A549 (cell line): ENCODE data around the gene MARCHF6. TPM values are rescaled to one million over a fixed set of nuclear protein-coding genes. Genes with fewer than 3 reads are reported as not detected.

ENCODE experiments used
- ATAC-seq, 2 experiments: fragments of 200-7000 bp in 1 of 2; fragments of >200 bp in 1 of 2; cut with Nextera tagmentation in 1 of 2; cut with Tn5 transposase in 1 of 2; 3 replicates each; pipeline versions ENCODE4 v1.8.0 to v1.9.1; 2018 to 2020; ENCODE audit warnings: mild to moderate bottlenecking in 1 of 2, moderate library complexity in 1 of 2
- CTCF ChIA-PET: fragments of 300-600 bp; sonication (Branson Sonifier 250); formaldehyde crosslinking; extraction: SDS; loops from one replicate; lab custom pipeline; 2021; ENCODE audit warnings: antibody characterized with exemption, inconsistent platforms; lab: Yijun Ruan, JAX
- POLR2A ChIA-PET: fragments of 350-600 bp; formaldehyde crosslinking; extraction: SDS; loops from one replicate; lab custom pipeline; 2021; ENCODE audit warnings: antibody characterized with exemption, inconsistent platforms; lab: Yijun Ruan, JAX
- DNase-seq, 2 experiments: peaks; one replicate each; pipeline versions ENCODE4 v3.0.0 to v3.0.0-alpha.2; 2011 to 2016; ENCODE audit warnings: low read depth in 1 of 2, low spot score in 1 of 2
- FAIRE-seq: peaks from 2 replicates; lab custom pipeline; 2011; peaks lifted over from hg19 to GRCh38; lab: Jason Lieb, UNC
- H3K27ac ChIP-seq, 2 experiments: fragments of >200 bp; sonication (Bioruptor Twin); formaldehyde crosslinking; 3 replicates each; pipeline ENCODE4 v1.5.1; 2016 to 2017
- H3K4me1 ChIP-seq: fragments of >200 bp; sonication (Bioruptor Twin); formaldehyde crosslinking; 3 replicates; pipeline ENCODE4 v1.6.1; 2016
- H3K4me2 ChIP-seq: fragments of >200 bp; sonication (Bioruptor Twin); formaldehyde crosslinking; 3 replicates; pipeline ENCODE4 v1.6.1; 2016
- H3K4me3 ChIP-seq: fragments of >200 bp; sonication (Bioruptor Twin); formaldehyde crosslinking; 3 replicates; pipeline ENCODE4 v1.5.1; 2016
- H3K9me3 ChIP-seq: fragments of >200 bp; sonication (Bioruptor Twin); formaldehyde crosslinking; 3 replicates; pipeline ENCODE4 v1.6.1; 2016
- BHLHE40 ChIP-seq: IDR thresholded peaks from 2 replicates; pipeline ENCODE4 v1.6.1; 2012; ENCODE audit warnings: low read depth, low read length, inconsistent platforms
- CBX8 ChIP-seq: fragments of 200-600 bp; sonication (generic); IDR thresholded peaks from 2 replicates; pipeline ENCODE4 v1.6.1; 2016
- CHD2 ChIP-seq: fragments of 150-350 bp; IDR thresholded peaks from 2 replicates; pipeline ENCODE4 v1.6.1; 2014; ENCODE audit warnings: low read length; ENCODE audit not compliant: partially characterized antibody
- EHMT2 ChIP-seq: fragments of 200-600 bp; sonication (generic); IDR thresholded peaks from 2 replicates; pipeline ENCODE4 v1.6.1; 2016; ENCODE audit warnings: antibody characterized with exemption, low read depth, mild to moderate bottlenecking, moderate library complexity
- EP300 ChIP-seq, 2 experiments: fragments of >200 bp; sonication (Bioruptor Twin); formaldehyde crosslinking; IDR thresholded peaks; 2 replicates in 1 of 2; 3 replicates in 1 of 2; pipeline ENCODE4 v1.6.1; 2016 to 2017
- ESRRA ChIP-seq: fragments of 150-350 bp; IDR thresholded peaks from 2 replicates; pipeline ENCODE4 v1.6.1; 2014; ENCODE audit warnings: mild to moderate bottlenecking, low read length, borderline replicate concordance
- FOSL2 ChIP-seq, 2 experiments: fragments of 450-650 bp in 1 of 2; fragments of >200 bp in 1 of 2; sonication (Bioruptor Twin) in 1 of 2; formaldehyde crosslinking; IDR thresholded peaks; 2 replicates each; pipeline versions ENCODE4 v1.5.0 to v1.6.1; 2016 to 2020; ENCODE audit warnings: mild to moderate bottlenecking in 1 of 2, moderate library complexity in 1 of 2
- JUN ChIP-seq, 2 experiments: fragments of >200 bp; sonication (Bioruptor Twin); formaldehyde crosslinking; IDR thresholded peaks; 2 replicates in 1 of 2; 3 replicates in 1 of 2; pipeline ENCODE4 v1.6.1; 2016 to 2017
- KDM1A ChIP-seq: fragments of 200-600 bp; sonication (generic); IDR thresholded peaks from 2 replicates; pipeline ENCODE4 v1.6.1; 2016; ENCODE audit warnings: low read depth, mild to moderate bottlenecking
- MAZ ChIP-seq: fragments of 150-350 bp; IDR thresholded peaks from 2 replicates; pipeline ENCODE4 v1.6.1; 2014; ENCODE audit warnings: antibody characterized with exemption, low read depth, low read length, borderline replicate concordance
- MYC ChIP-seq: IDR thresholded peaks from 2 replicates; pipeline ENCODE4 v1.6.1; 2012; ENCODE audit warnings: mild to moderate bottlenecking, inconsistent platforms, low read length, improper control_type of control experiment, borderline replicate concordance
- PHF8 ChIP-seq: fragments of 200-600 bp; sonication (generic); IDR thresholded peaks from 2 replicates; pipeline ENCODE4 v1.6.1; 2016; ENCODE audit warnings: low read depth, mild to moderate bottlenecking, antibody characterized with exemption, moderate library complexity, borderline replicate concordance
- POLR2A ChIP-seq: IDR thresholded peaks from 2 replicates; pipeline ENCODE4 v1.6.1; 2012; ENCODE audit warnings: mild to moderate bottlenecking, low read length
- POLR2AphosphoS2 ChIP-seq: conservative IDR thresholded peaks from 2 replicates; pipeline ENCODE4 v1.6.1; 2012; ENCODE audit warnings: low read length, improper control_type of control experiment, inconsistent platforms
- RARB ChIP-seq: fragments of 250-450 bp; sonication (Bioruptor Pico); IDR thresholded peaks from 2 replicates; pipeline ENCODE4 v1.8.0; 2021; ENCODE audit warnings: mild to moderate bottlenecking, moderate library complexity
- RFX5 ChIP-seq: fragments of 450-650 bp; IDR thresholded peaks from 2 replicates; pipeline ENCODE4 v1.7.1; 2014; ENCODE audit warnings: antibody characterized with exemption, mild to moderate bottlenecking, moderate library complexity
- RNF2 ChIP-seq: fragments of 200-600 bp; sonication (generic); IDR thresholded peaks from 2 replicates; pipeline ENCODE4 v1.6.1; 2016; ENCODE audit warnings: low read depth, mild to moderate bottlenecking, antibody characterized with exemption, moderate library complexity, borderline replicate concordance
- TP53 ChIP-seq: fragments of 250-450 bp; sonication (Bioruptor Pico); IDR thresholded peaks from 2 replicates; pipeline ENCODE4 v1.5.0; 2021; ENCODE audit warnings: mild to moderate bottlenecking, moderate library complexity
- ZC3H11A ChIP-seq: fragments of 450-650 bp; IDR thresholded peaks from 2 replicates; pipeline ENCODE4 v1.6.1; 2014; ENCODE audit warnings: antibody characterized with exemption, mild to moderate bottlenecking
- ZFP36 ChIP-seq: fragments of 450-650 bp; IDR thresholded peaks from 2 replicates; pipeline ENCODE4 v1.6.1; 2014; ENCODE audit warnings: borderline replicate concordance; ENCODE audit not compliant: partially characterized antibody
- ZSCAN20 ChIP-seq: fragments of 250-450 bp; sonication (Bioruptor Pico); IDR thresholded peaks from 2 replicates; pipeline ENCODE4 v1.8.0; 2022; ENCODE audit warnings: mild to moderate bottlenecking, moderate library complexity
- WGBS: methylation state at CpG from one replicate; pipeline ENCODE4 v1.1.6; 2017; ENCODE audit errors: missing lambda C conversion rate; 5-methylcytosine and 5-hydroxymethylcytosine counted together
- polyA plus RNA-seq, 4 experiments: library from polyadenylated mRNA; depleted of rRNA in 3 of 4; stranded (reverse); fragments of >200 nt; fragmentation: RNase III in 1 of 4; extraction: RNeasy Plus Mini Kit Qiagen cat#74134 plus additional on column Dnase treatment in 1 of 4; gene quantifications; 2 replicates in 3 of 4; 3 replicates in 1 of 4; pipeline ENCODE4 v1.2.3, GENCODE V29; 2011 to 2017
- TF ChIP-seq, protein P1 (sequence below): fragments of >200 bp; sonication (Bioruptor Twin); formaldehyde crosslinking; IDR thresholded peaks from 3 replicates; pipeline ENCODE4 v1.5.1; 2016
- TF ChIP-seq, protein P2 (sequence below): fragments of >200 bp; sonication (Bioruptor Twin); formaldehyde crosslinking; IDR thresholded peaks from 3 replicates; pipeline ENCODE4 v1.6.1; 2016
- TF ChIP-seq, protein P3 (sequence below): IDR thresholded peaks from 2 replicates; pipeline ENCODE4 v1.6.1; 2012
- TF ChIP-seq, protein P4 (sequence below): fragments of 200-600 bp; sonication (generic); IDR thresholded peaks from 2 replicates; pipeline ENCODE4 v1.6.1; 2016; ENCODE audit warnings: antibody characterized with exemption, mild to moderate bottlenecking, moderate library complexity
- TF ChIP-seq, protein P5 (sequence below): fragments of 450-650 bp; IDR thresholded peaks from 2 replicates; pipeline ENCODE4 v1.6.1; 2014; ENCODE audit warnings: antibody characterized with exemption
- TF ChIP-seq, protein P6 (sequence below): IDR thresholded peaks from 2 replicates; pipeline ENCODE4 v1.6.1; 2012

The MARCHF6 gene
- polyA plus RNA-seq, 2 of the 4 experiments (the other 2 are of a cell fraction): 48.7 to 119 TPM

DNA sequence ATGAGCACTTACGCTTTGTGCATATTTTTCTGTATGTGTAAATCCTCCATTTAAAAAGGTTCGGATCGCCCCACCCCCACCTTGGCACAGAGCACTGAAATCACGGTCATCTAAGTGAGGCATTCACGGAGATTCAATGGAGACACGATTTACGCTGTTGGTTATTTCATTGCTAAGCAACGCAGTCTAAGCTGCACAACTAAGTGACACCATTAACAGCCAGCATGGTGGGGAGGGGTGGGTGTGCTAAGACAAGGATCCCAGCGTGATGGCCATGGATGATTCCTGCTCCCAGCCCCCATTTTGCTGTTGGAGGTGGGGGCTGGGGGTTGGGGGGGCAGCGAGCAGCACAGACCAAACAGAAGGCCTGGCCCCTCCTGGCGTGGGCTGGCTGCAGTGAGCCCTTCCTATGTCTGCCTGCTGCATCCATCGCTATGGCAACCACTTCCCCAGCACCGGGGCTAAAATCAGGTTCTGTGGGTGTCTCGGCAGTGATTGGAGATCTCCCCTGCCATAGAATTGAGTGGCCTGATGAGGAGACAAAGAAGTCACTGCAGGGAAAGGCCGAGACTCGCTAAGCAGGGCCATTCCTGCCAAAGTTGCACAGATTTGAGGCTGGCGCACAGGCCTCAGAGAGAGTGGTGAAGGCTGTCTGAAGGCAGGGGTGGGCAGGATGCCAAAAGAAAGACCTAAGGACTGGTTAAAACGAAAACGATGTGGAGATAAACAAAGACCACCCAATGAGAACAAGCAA lies 14.3 kb upstream of the MARCHF6 start:
- TF ChIP-seq ESRRA (no peak), ZFP36 (no peak), CHD2 (no peak), FOSL2 (IDR thresholded peaks at IDR 0.05) (no peak), FOSL2 (CRISPR knock-in tag; IDR thresholded peaks at IDR 0.05) (no peak), RFX5 (no peak), RARB (no peak), POLR2A (no peak), EHMT2 (no peak), CBX8 (no peak)
- TF ChIP-seq, protein P1, sequence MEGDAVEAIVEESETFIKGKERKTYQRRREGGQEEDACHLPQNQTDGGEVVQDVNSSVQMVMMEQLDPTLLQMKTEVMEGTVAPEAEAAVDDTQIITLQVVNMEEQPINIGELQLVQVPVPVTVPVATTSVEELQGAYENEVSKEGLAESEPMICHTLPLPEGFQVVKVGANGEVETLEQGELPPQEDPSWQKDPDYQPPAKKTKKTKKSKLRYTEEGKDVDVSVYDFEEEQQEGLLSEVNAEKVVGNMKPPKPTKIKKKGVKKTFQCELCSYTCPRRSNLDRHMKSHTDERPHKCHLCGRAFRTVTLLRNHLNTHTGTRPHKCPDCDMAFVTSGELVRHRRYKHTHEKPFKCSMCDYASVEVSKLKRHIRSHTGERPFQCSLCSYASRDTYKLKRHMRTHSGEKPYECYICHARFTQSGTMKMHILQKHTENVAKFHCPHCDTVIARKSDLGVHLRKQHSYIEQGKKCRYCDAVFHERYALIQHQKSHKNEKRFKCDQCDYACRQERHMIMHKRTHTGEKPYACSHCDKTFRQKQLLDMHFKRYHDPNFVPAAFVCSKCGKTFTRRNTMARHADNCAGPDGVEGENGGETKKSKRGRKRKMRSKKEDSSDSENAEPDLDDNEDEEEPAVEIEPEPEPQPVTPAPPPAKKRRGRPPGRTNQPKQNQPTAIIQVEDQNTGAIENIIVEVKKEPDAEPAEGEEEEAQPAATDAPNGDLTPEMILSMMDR: no peak
- TF ChIP-seq, protein P2, sequence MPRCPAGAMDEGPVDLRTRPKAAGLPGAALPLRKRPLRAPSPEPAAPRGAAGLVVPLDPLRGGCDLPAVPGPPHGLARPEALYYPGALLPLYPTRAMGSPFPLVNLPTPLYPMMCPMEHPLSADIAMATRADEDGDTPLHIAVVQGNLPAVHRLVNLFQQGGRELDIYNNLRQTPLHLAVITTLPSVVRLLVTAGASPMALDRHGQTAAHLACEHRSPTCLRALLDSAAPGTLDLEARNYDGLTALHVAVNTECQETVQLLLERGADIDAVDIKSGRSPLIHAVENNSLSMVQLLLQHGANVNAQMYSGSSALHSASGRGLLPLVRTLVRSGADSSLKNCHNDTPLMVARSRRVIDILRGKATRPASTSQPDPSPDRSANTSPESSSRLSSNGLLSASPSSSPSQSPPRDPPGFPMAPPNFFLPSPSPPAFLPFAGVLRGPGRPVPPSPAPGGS: no peak
- TF ChIP-seq, protein P3, sequence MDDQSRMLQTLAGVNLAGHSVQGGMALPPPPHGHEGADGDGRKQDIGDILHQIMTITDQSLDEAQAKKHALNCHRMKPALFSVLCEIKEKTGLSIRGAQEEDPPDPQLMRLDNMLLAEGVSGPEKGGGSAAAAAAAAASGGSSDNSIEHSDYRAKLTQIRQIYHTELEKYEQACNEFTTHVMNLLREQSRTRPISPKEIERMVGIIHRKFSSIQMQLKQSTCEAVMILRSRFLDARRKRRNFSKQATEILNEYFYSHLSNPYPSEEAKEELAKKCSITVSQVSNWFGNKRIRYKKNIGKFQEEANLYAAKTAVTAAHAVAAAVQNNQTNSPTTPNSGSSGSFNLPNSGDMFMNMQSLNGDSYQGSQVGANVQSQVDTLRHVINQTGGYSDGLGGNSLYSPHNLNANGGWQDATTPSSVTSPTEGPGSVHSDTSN: no peak
- DNase-seq (no peak), ATAC-seq (no peak), FAIRE-seq (no peak)
- Histone ChIP-seq H3K27ac (no peak overlapping the region), H3K9me3 (no peaks in the 10 kb centered on the region), H3K4me1 (0 out of 3 replicates have a peak, but pooled peaks cover under 1% of the 10 kb centered on the region), H3K4me3 (no peak overlapping the region), H3K4me2 (no peak overlapping the region)
- ChIA-PET POLR2A (no interaction called here), CTCF (interaction anchor here (1.1 kb wide), 2 partner anchors 8 to 85 kb away, joined by 3 read pairs; no protein-coding TSS in a partner anchor)
- WGBS: 71% methylated on average over 17 of the region's 19 CpGs

DNA sequence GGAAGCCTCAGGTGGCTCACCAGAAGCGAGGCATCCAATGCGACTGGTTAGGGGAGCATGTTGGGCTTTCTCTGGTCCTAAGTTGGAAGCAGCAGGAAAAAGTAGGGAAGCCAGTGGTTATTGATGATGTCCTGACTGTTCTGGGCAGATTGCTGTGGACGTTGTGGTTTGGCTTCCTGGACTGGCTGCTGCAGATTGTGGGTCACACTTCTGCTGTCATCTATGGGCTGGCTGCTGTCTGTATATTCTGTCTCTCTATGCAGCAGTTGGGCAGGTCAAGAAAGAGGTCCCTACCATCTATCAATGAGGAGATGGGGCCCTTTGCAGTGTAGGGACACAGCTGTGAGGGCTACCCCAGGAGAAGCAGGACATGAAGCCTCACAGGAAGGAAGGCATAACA lies 13.5 kb upstream of the MARCHF6 start:
- 85% methylated on average over 3 of the region's 3 CpGs for WGBS
- Histone ChIP-seq H3K4me2 (no peak overlapping the region), H3K27ac (no peak overlapping the region), H3K4me1 (no peaks in the 10 kb centered on the region), H3K9me3 (no peaks in the 10 kb centered on the region), H3K4me3 (no peak overlapping the region)
- ATAC-seq (no peak), DNase-seq (no peak), FAIRE-seq (no peak)
- CTCF ChIA-PET: interaction anchor here (1.1 kb wide), 1 partner anchor 9 kb away, joined by 3 read pairs; no protein-coding TSS in a partner anchor
- POLR2A ChIA-PET: no interaction called here
- no peak for TF ChIP-seq EP300 (IDR thresholded peaks at IDR 0.05)
- TF ChIP-seq JUN (IDR thresholded peaks at IDR 0.05): no peak
- TF ChIP-seq PHF8: no peak
- TF ChIP-seq ZSCAN20 (CRISPR knock-in tag): no peak
- TF ChIP-seq, protein P4, sequence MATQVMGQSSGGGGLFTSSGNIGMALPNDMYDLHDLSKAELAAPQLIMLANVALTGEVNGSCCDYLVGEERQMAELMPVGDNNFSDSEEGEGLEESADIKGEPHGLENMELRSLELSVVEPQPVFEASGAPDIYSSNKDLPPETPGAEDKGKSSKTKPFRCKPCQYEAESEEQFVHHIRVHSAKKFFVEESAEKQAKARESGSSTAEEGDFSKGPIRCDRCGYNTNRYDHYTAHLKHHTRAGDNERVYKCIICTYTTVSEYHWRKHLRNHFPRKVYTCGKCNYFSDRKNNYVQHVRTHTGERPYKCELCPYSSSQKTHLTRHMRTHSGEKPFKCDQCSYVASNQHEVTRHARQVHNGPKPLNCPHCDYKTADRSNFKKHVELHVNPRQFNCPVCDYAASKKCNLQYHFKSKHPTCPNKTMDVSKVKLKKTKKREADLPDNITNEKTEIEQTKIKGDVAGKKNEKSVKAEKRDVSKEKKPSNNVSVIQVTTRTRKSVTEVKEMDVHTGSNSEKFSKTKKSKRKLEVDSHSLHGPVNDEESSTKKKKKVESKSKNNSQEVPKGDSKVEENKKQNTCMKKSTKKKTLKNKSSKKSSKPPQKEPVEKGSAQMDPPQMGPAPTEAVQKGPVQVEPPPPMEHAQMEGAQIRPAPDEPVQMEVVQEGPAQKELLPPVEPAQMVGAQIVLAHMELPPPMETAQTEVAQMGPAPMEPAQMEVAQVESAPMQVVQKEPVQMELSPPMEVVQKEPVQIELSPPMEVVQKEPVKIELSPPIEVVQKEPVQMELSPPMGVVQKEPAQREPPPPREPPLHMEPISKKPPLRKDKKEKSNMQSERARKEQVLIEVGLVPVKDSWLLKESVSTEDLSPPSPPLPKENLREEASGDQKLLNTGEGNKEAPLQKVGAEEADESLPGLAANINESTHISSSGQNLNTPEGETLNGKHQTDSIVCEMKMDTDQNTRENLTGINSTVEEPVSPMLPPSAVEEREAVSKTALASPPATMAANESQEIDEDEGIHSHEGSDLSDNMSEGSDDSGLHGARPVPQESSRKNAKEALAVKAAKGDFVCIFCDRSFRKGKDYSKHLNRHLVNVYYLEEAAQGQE: no peak
- TF ChIP-seq MAZ: no peak
- TF ChIP-seq, protein P5, sequence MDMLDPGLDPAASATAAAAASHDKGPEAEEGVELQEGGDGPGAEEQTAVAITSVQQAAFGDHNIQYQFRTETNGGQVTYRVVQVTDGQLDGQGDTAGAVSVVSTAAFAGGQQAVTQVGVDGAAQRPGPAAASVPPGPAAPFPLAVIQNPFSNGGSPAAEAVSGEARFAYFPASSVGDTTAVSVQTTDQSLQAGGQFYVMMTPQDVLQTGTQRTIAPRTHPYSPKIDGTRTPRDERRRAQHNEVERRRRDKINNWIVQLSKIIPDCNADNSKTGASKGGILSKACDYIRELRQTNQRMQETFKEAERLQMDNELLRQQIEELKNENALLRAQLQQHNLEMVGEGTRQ: no peak
- TF ChIP-seq MYC: no peak
- no peak for TF ChIP-seq ZC3H11A
- TF ChIP-seq, protein P6, sequence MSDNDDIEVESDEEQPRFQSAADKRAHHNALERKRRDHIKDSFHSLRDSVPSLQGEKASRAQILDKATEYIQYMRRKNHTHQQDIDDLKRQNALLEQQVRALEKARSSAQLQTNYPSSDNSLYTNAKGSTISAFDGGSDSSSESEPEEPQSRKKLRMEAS: no peak
- TF ChIP-seq CHD2: no peak
- no peak for TF ChIP-seq RARB
- TF ChIP-seq RNF2: no peak
- TF ChIP-seq POLR2AphosphoS2: no peak
- TF ChIP-seq BHLHE40: no peak
- TF ChIP-seq TP53 (CRISPR knock-in tag): no peak
- no peak for TF ChIP-seq KDM1A
